Neural progenitor cell (in vitro differentiated cells): ENCODE measurements around the gene A1CF.

Experiments
- CTCF ChIP-seq: fragments of 200-600 bp; sonication (generic); IDR thresholded peaks from 2 replicates; pipeline ENCODE4 v1.5.1; 2017; ENCODE audit warnings: antibody characterized with exemption, mild to moderate bottlenecking
- EZH2 ChIP-seq: fragments of 200-600 bp; sonication (generic); IDR thresholded peaks from 2 replicates; pipeline ENCODE4 v1.6.1; 2017; ENCODE audit warnings: antibody characterized with exemption, mild to moderate bottlenecking, moderate library complexity

GRCh38 chr10:50918529-50918928 is 33.1 kb upstream of the A1CF start:
- TF ChIP-seq CTCF (no peak), EZH2 (no peak)
